ENCODE measurements around the gene SNX8. TPM values are rescaled to one million over a fixed set of nuclear protein-coding genes. Genes with fewer than 3 reads are reported as not detected.

Gene SNX8
- total and polyA plus RNA-seq, 2 of the 4 experiments (the other 2 are of a cell fraction) = 7.7 to 55.9 TPM

- H3K4ac ChIP-seq (ENCODE audit: low read depth, low read length) = no peak overlapping the region
- H3K9ac ChIP-seq (ENCODE audit: low read depth, low read length) = no peak overlapping the region
- ATAC-seq (ENCODE audit: low read depth) (no peak), DNase-seq (no peak)
- peaks cover 4% of the 10 kb centered on the region; the same call in 1 of the 2 replicates for H4K20me1 ChIP-seq (ENCODE audit: insufficient read depth, low read length)
- intact Hi-C loops (cut with micrococcal nuclease) (no loop called here), in situ Hi-C loops (cut with MboI; ENCODE audit: low sequenced_read_pairs) (no loop called here), dilution Hi-C loops (cut with HindIII; ENCODE audit: low sequenced_read_pairs, unreplicated experiment) (no loop called here)
- H3K9me3 ChIP-seq (ENCODE audit: control insufficient read depth, insufficient read depth, low read length) = no peaks in the 10 kb centered on the region
- no peak overlapping the region for H3K4me2 ChIP-seq (ENCODE audit: low read depth, low read length)
- no peak overlapping the region for H2BK20ac ChIP-seq (ENCODE audit: low read depth, low read length)
- ChIA-PET POLR2A (ENCODE audit: unreplicated experiment) (no interaction called here), CTCF (no interaction called here)
- no peaks in the 10 kb centered on the region for H3K36me3 ChIP-seq (ENCODE audit: control insufficient read depth, insufficient read depth, low read length)
- peaks cover 9 to 57% of the 10 kb centered on the region in 2 experiments; a peak in 2 of 4 replicates for H3K79me1 ChIP-seq (ENCODE audit: low read depth in 1 of 2, low read length in 2 of 2)
- H2AK9ac ChIP-seq (replicated peaks; ENCODE audit: low read depth, low read length, poor library complexity) = no peak overlapping the region
- H3K27me3 ChIP-seq (ENCODE audit: control insufficient read depth, insufficient read depth, low read length) = no peaks in the 10 kb centered on the region
- H2BK5ac ChIP-seq (ENCODE audit: low read depth, low read length, poor library complexity, severe bottlenecking) = no peak overlapping the region
- 91% methylated on average over 4 of the region's 8 CpGs; no CpG with 5 or more reads in 1 of the 2 experiments for WGBS, 2 experiments (ENCODE audit: extremely low coverage in 2 of 2, insufficient read length in 1 of 2)
- TF ChIP-seq RFX5 (IDR thresholded peaks at IDR 0.05; ENCODE audit: low read depth, low read length) (no peak), BHLHE40 (IDR thresholded peaks at IDR 0.05; ENCODE audit: low read depth, low read length) (no peak), MXI1 (IDR thresholded peaks at IDR 0.05; ENCODE audit: borderline replicate concordance, low read depth, low read length) (no peak), POLR2A (IDR thresholded peaks at IDR 0.05; ENCODE audit: low read depth, low read length) (no peak), CEBPB (IDR thresholded peaks at IDR 0.05; ENCODE audit: low read depth, low read length) (no peak), CHD1 (IDR thresholded peaks at IDR 0.05; ENCODE audit: low read depth, low read length) (no peak), MAFK (IDR thresholded peaks at IDR 0.05; ENCODE audit: low read depth, low read length) (no peak), RCOR1 (IDR thresholded peaks at IDR 0.05; ENCODE audit: insufficient replicate concordance, low read length) (no peak), CTCF (conservative IDR thresholded peaks at IDR 0.05; ENCODE audit: low read depth, low read length) (no peak), NFE2L2 (IDR thresholded peaks at IDR 0.05; ENCODE audit: low read depth, low read length) (no peak), FOS (IDR thresholded peaks at IDR 0.05; ENCODE audit: low read depth, low read length) (no peak), USF2 (IDR thresholded peaks at IDR 0.05; ENCODE audit: low read depth, low read length) (no peak), MAZ (IDR thresholded peaks at IDR 0.05; ENCODE audit: borderline replicate concordance, low read depth, low read length) (no peak)
- H2BK15ac ChIP-seq (ENCODE audit: low read depth, low read length) = no peak overlapping the region
- no peak overlapping the region for H4K91ac ChIP-seq (ENCODE audit: insufficient read depth, low read depth, low read length)
- no peak overlapping the region for H3K27ac ChIP-seq (ENCODE audit: insufficient read depth, low read length)
- H3K4me3 ChIP-seq (ENCODE audit: insufficient read depth, low read depth, low read length) = no peak overlapping the region
- no TSS peak for BruUV-seq (replicated peaks)
- no peak overlapping the region for H3K23ac ChIP-seq (ENCODE audit: low read depth, low read length)
- H3K4me1 ChIP-seq (ENCODE audit: control insufficient read depth, insufficient read depth, low read length) = no peaks in the 10 kb centered on the region
- H3K56ac ChIP-seq (ENCODE audit: extremely low read depth, insufficient read depth, low read length) = no peak overlapping the region
- H4K5ac ChIP-seq (ENCODE audit: low read depth, low read length) = no peak overlapping the region
- H3K18ac ChIP-seq (ENCODE audit: low read depth, low read length) = no peak overlapping the region
- no peak overlapping the region for H4K8ac ChIP-seq (ENCODE audit: low read depth in 2 of 2, low read length in 2 of 2)
- no peak overlapping the region for H2BK120ac ChIP-seq (ENCODE audit: low read depth, low read length)
- H3K14ac ChIP-seq (replicated peaks; ENCODE audit: low read depth, low read length) = no peak overlapping the region
- peaks cover 10% of the 10 kb centered on the region for H3K9me1 ChIP-seq (ENCODE audit: insufficient read depth, low read length)
- H2AFZ ChIP-seq (replicated peaks; ENCODE audit: low read length, poor library complexity) = no peak overlapping the region
- no peak overlapping the region for H2AK5ac ChIP-seq (ENCODE audit: low read depth, low read length)
Observed at GRCh38 chr7:2288503-2288902, 25.7 kb downstream of the SNX8 start.

Measured in IMR-90 (cell line).